Keratinocyte (primary cell): ENCODE data around the gene LTN1. TPM values are rescaled to one million over a fixed set of nuclear protein-coding genes. Genes with fewer than 3 reads are reported as not detected.

Experiments
- DNase-seq: peaks from one replicate; pipeline ENCODE4 v3.0.0-alpha.2; 2011; ENCODE audit warnings: low read depth, missing footprints, low spot score
- FAIRE-seq: peaks from 2 replicates; lab custom pipeline; 2011; peaks lifted over from hg19 to GRCh38; lab: Jason Lieb, UNC
- H2AFZ ChIP-seq: 2 replicates; pipeline ENCODE4 v1.6.0; 2012; ENCODE audit warnings: low read length, control low read depth, inconsistent platforms; ENCODE audit not compliant: control insufficient read depth
- H3K27ac ChIP-seq: 2 replicates; pipeline ENCODE4 v1.5.1; 2011; ENCODE audit warnings: low read length; ENCODE audit not compliant: control insufficient read depth, insufficient read depth
- H3K27me3 ChIP-seq: 3 replicates; pipeline ENCODE4 v1.6.0; 2011; ENCODE audit warnings: low read length; ENCODE audit not compliant: control insufficient read depth, insufficient read depth; ENCODE audit errors: extremely low read depth
- H3K36me3 ChIP-seq, 2 experiments: 2 replicates in 1 of 2; 3 replicates in 1 of 2; pipeline ENCODE4 v1.5.1; 2011; ENCODE audit warnings: low read length in 2 of 2, mild to moderate bottlenecking in 1 of 2; ENCODE audit not compliant: control insufficient read depth in 2 of 2, insufficient read depth in 2 of 2; ENCODE audit errors: extremely low read depth in 1 of 2
- H3K4me1 ChIP-seq: 3 replicates; pipeline ENCODE4 v1.5.1; 2011; ENCODE audit warnings: low read length; ENCODE audit not compliant: control insufficient read depth, insufficient read depth; ENCODE audit errors: extremely low read depth
- H3K4me2 ChIP-seq: 3 replicates; pipeline ENCODE4 v1.6.0; 2011; ENCODE audit warnings: low read depth, low read length; ENCODE audit not compliant: control insufficient read depth, insufficient read depth; ENCODE audit errors: extremely low read depth
- H3K4me3 ChIP-seq, 3 experiments: fragments of 200-600 bp in 1 of 3; sonication (generic) in 1 of 3; 2 replicates in 2 of 3; 3 replicates in 1 of 3; pipeline ENCODE4 v1.5.1; 2011 to 2016; ENCODE audit warnings: low read length in 3 of 3, mild to moderate bottlenecking in 3 of 3, control low read depth in 2 of 3, inconsistent platforms in 1 of 3, low read depth in 1 of 3, mixed read lengths in 1 of 3, mixed run types in 1 of 3, moderate library complexity in 1 of 3; ENCODE audit not compliant: control insufficient read depth in 2 of 3, insufficient read depth in 2 of 3; ENCODE audit errors: extremely low read depth in 1 of 3
- H3K79me2 ChIP-seq: 2 replicates; pipeline ENCODE4 v1.6.0; 2012; ENCODE audit warnings: low read length; ENCODE audit not compliant: control insufficient read depth, insufficient read depth
- H3K9ac ChIP-seq: 3 replicates; pipeline ENCODE4 v1.6.0; 2011; ENCODE audit warnings: low read length; ENCODE audit not compliant: control insufficient read depth, insufficient read depth; ENCODE audit errors: extremely low read depth
- H3K9me1 ChIP-seq: 3 replicates; pipeline ENCODE4 v1.6.0; 2011; ENCODE audit warnings: low read length; ENCODE audit not compliant: control insufficient read depth, insufficient read depth; ENCODE audit errors: extremely low read depth
- H3K9me3 ChIP-seq: 2 replicates; pipeline ENCODE4 v1.5.1; 2012; ENCODE audit warnings: low read depth, low read length; ENCODE audit not compliant: control insufficient read depth
- H4K20me1 ChIP-seq: 3 replicates; pipeline ENCODE4 v1.6.0; 2011; ENCODE audit warnings: low read length; ENCODE audit not compliant: control insufficient read depth, insufficient read depth; ENCODE audit errors: extremely low read depth
- CTCF ChIP-seq, 3 experiments: IDR thresholded peaks in 1 of 3; conservative IDR thresholded peaks in 1 of 3; optimal IDR thresholded peaks in 1 of 3; 2 replicates in 2 of 3; 3 replicates in 1 of 3; pipeline versions ENCODE3 to v1.5.1; 2011; ENCODE audit warnings: low read length in 3 of 3, mild to moderate bottlenecking in 3 of 3, moderate library complexity in 2 of 3, control low read depth in 1 of 3, inconsistent platforms in 1 of 3; ENCODE audit not compliant: insufficient read depth in 2 of 3; ENCODE audit errors: extremely low read depth in 1 of 3
- EZH2 ChIP-seq: IDR thresholded peaks from one replicate; pipeline ENCODE4 v1.6.1; 2012; ENCODE audit warnings: inconsistent platforms, mild to moderate bottlenecking, low read length, moderate library complexity
- dilution Hi-C: fragments of 300-500 bp; cut with MboI; formaldehyde crosslinking; loops from one replicate; pipeline ENCODE4 v1.7.0; 2020; ENCODE audit warnings: low sequenced_read_pairs; ENCODE audit not compliant: extremely low pct_ligation_motif_present
- polyA plus RNA-seq, 5 experiments: library from polyadenylated mRNA; depleted of rRNA in 3 of 5; stranded (reverse) in 3 of 5; stranded (forward) in 1 of 5; unstranded in 1 of 5; fragments of >200 nt; gene quantifications; 1 replicate in 1 of 5; 2 replicates in 3 of 5; 3 replicates in 1 of 5; pipeline versions ENCODE4 v1.2.1 to v1.2.3, GENCODE V29; 2011 to 2012; ENCODE audit warnings: missing spikeins in 2 of 5, low read depth in 1 of 5, low replicate concordance in 1 of 5

LTN1 gene
- polyA plus RNA-seq, 1 donor (not counting 4 experiments of a cell fraction or from before 2014, with no cell fraction given): 15.8 TPM

- Histone ChIP-seq H3K79me2 (no peaks in the 10 kb centered on the region), H4K20me1 (no peaks in the 10 kb centered on the region), H2AFZ (no peak overlapping the region), H3K4me1 (peaks cover 5% of the 10 kb centered on the region), H3K36me3 (peaks cover 0 to 2% of the 10 kb centered on the region in 2 experiments), H3K9me1 (no peaks in the 10 kb centered on the region), H3K9ac (no peak overlapping the region), H3K27ac (no peak overlapping the region), H3K9me3 (no peaks in the 10 kb centered on the region), H3K4me2 (no peak overlapping the region), H3K4me3 (no peak overlapping the region), H3K27me3 (no peaks in the 10 kb centered on the region)
- TF ChIP-seq EZH2 (no peak), CTCF (optimal IDR thresholded peaks at IDR 0.05 in 1 of 3, IDR thresholded peaks at IDR 0.05 in 1 of 3, conservative IDR thresholded peaks at IDR 0.05 in 1 of 3; ENCODE audit: extremely low read depth in 1 of 3, insufficient read depth in 2 of 3, low read length in 3 of 3) (no peak)
- FAIRE-seq (no peak), DNase-seq (no peak)
- dilution Hi-C loops: no loop called here
Observed at GRCh38 chr21:29008367-29008766, 15.7 kb upstream of the LTN1 start.

GRCh38 chr21:29007810-29008209 lies 15.1 kb upstream of the LTN1 start:
- Histone ChIP-seq H3K9me3 (no peaks in the 10 kb centered on the region), H4K20me1 (no peaks in the 10 kb centered on the region), H3K36me3 (peaks cover 0 to 2% of the 10 kb centered on the region in 2 experiments), H3K27ac (no peak overlapping the region), H3K9me1 (no peaks in the 10 kb centered on the region), H3K79me2 (no peaks in the 10 kb centered on the region), H3K9ac (no peak overlapping the region), H2AFZ (no peak overlapping the region), H3K4me1 (peaks cover 5% of the 10 kb centered on the region), H3K4me3 (no peak overlapping the region), H3K4me2 (no peak overlapping the region), H3K27me3 (no peaks in the 10 kb centered on the region)
- dilution Hi-C loops: no loop called here
- no peak for DNase-seq
- FAIRE-seq: no peak
- no peak for TF ChIP-seq EZH2
- TF ChIP-seq CTCF (optimal IDR thresholded peaks at IDR 0.05 in 1 of 3, IDR thresholded peaks at IDR 0.05 in 1 of 3, conservative IDR thresholded peaks at IDR 0.05 in 1 of 3; ENCODE audit: extremely low read depth in 1 of 3, insufficient read depth in 2 of 3, low read length in 3 of 3): no peak
